Right lobe of liver (tissue), 4 donors: Measurements from ENCODE around the gene OSBPL9.

Experiments used
- CTCF ChIP-seq, 4 donors: fragments of 200-600 bp in 3 of 4; fragments of 450-650 bp in 1 of 4; IDR thresholded peaks; one replicate each; pipeline versions ENCODE4 v1.5.1 to v1.8.0; 2016 to 2022; ENCODE audit warnings: antibody characterized with exemption in 4 of 4, mild to moderate bottlenecking in 2 of 4
- POLR2A ChIP-seq: fragments of 450-650 bp; IDR thresholded peaks from one replicate; pipeline ENCODE4 v1.6.1; 2017; ENCODE audit warnings: antibody characterized with exemption, mild to moderate bottlenecking
- donor health status: DM: no; HTN: no; CAD: no.
- donor health status: DM: no; HTN: no; CAD: no.
- donor health status: DM: no; HTN: yes; CAD: no.

- TF ChIP-seq POLR2A (no peak), CTCF (IDR thresholded peaks at IDR 0.05) (no peak)
These were observed 41.3 kb upstream of the OSBPL9 start for GRCh38 chr1:51575406-51576084.
